Hepatocyte (in vitro differentiated cells): ENCODE measurements around the gene HERPUD1.

Source experiments
- CTCF ChIP-seq: fragments of 200-600 bp; sonication (generic); IDR thresholded peaks from 2 replicates; pipeline ENCODE4 v1.5.1; 2016; ENCODE audit warnings: antibody characterized with exemption, mild to moderate bottlenecking; ENCODE audit not compliant: poor library complexity
- EZH2 ChIP-seq: fragments of 200-600 bp; sonication (generic); IDR thresholded peaks from 2 replicates; pipeline ENCODE4 v1.6.1; 2016; ENCODE audit warnings: antibody characterized with exemption, mild to moderate bottlenecking, borderline replicate concordance
- EZH2phosphoT487 ChIP-seq: fragments of 200-600 bp; sonication (generic); IDR thresholded peaks from one replicate; pipeline ENCODE4 v1.6.1; 2018; ENCODE audit warnings: antibody characterized with exemption, mild to moderate bottlenecking, low read depth, moderate library complexity; ENCODE audit not compliant: unreplicated experiment, severe bottlenecking

DNA sequence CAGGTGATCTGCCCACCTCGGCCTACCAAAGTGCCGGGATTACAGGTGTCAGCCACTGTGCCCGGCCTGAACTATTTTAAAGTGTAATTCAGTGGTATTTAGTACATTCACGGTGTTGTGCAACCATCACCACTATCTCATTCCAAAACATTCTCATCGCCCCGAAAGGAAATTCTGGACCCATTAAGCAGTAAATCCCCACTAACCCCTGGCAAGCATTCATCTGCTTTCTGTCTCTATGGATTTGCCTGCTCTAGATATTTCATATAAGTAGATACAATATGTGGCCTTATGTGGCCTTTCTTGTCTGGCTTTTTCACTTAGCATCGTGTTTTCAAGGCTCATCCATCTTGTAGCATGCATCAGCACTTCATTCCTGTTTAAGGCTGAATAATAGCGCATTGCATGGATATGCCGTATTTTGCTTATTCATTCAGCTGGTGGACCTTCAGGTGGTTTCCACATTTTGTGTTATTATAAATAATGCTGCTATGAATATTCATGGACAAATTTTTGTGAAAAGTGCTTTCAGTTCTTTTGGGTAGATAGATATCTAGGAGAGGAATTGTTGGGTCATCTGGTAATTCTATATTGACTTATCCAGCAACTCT lies 8.4 kb upstream of the HERPUD1 start:
- TF ChIP-seq CTCF (no peak), EZH2 (no peak), EZH2phosphoT487 (no peak)
